B cell (primary cell): ENCODE results near the gene COL25A1. TPM values are rescaled to one million over a fixed set of nuclear protein-coding genes. Genes with fewer than 3 reads are reported as not detected.

Source experiments
- ATAC-seq: fragments of 200-7000 bp; cut with Tn5 transposase; one replicate; pipeline ENCODE4 v1.10.0; 2021; ENCODE audit warnings: low read depth, mild to moderate bottlenecking, moderate number of reproducible peaks, moderate library complexity
- CTCF ChIA-PET: fragments of 350-600 bp; sonication (Branson Sonifier 250); formaldehyde crosslinking; loops from one replicate; lab custom pipeline; 2021; ENCODE audit warnings: antibody characterized with exemption, inconsistent platforms; lab: Charles Lee
- POLR2A ChIA-PET: fragments of 350-600 bp; sonication (Branson Sonifier 250); formaldehyde crosslinking; loops from one replicate; lab custom pipeline; 2021; ENCODE audit warnings: antibody characterized with exemption; lab: Charles Lee
- DNase-seq: peaks from one replicate; pipeline ENCODE4 v3.0.0; 2013
- H2AFZ ChIP-seq: 2 replicates; pipeline ENCODE4 v1.6.1; 2012; ENCODE audit warnings: mild to moderate bottlenecking, low read depth, low read length; ENCODE audit not compliant: insufficient read depth, poor library complexity, severe bottlenecking
- H3K27ac ChIP-seq, 2 donors: 1 replicate in 1 of 2; 2 replicates in 1 of 2; pipeline ENCODE4 v1.5.1; 2012 to 2013; ENCODE audit warnings: low read length in 2 of 2, mild to moderate bottlenecking in 2 of 2, moderate library complexity in 1 of 2
- H3K27me3 ChIP-seq, 4 experiments: fragments of 200-600 bp in 1 of 4; sonication (generic) in 1 of 4; replicated peaks in 1 of 4; 1 replicate in 2 of 4; 2 replicates in 2 of 4; pipeline versions ENCODE4 v1.6.1 to v1.7.0; 2013 to 2016; ENCODE audit warnings: low read length in 3 of 4, mild to moderate bottlenecking in 2 of 4, mixed read lengths in 1 of 4, moderate library complexity in 1 of 4; ENCODE audit not compliant: insufficient read depth in 4 of 4, control insufficient read depth in 3 of 4; ENCODE audit errors: control extremely low read depth in 1 of 4
- H3K36me3 ChIP-seq, 2 experiments: replicated peaks in 1 of 2; 1 replicate in 1 of 2; 2 replicates in 1 of 2; pipeline versions ENCODE4 v1.6.1 to v1.7.1; 2013; ENCODE audit warnings: low read length in 1 of 2; ENCODE audit not compliant: insufficient read depth in 2 of 2, control insufficient read depth in 1 of 2; ENCODE audit errors: control extremely low read depth in 1 of 2, extremely low read depth in 1 of 2
- H3K4me1 ChIP-seq, 2 donors: fragments of 200-600 bp in 1 of 2; sonication (generic) in 1 of 2; 1 replicate in 1 of 2; 2 replicates in 1 of 2; pipeline versions ENCODE4 v1.5.1 to v1.6.1; 2013 to 2017; ENCODE audit warnings: low read length in 2 of 2; ENCODE audit not compliant: control insufficient read depth in 2 of 2, insufficient read depth in 2 of 2
- H3K4me2 ChIP-seq: replicated peaks from 2 replicates; pipeline ENCODE3; 2012; ENCODE audit warnings: mild to moderate bottlenecking, low read depth, low read length; ENCODE audit not compliant: poor library complexity, severe bottlenecking
- H3K4me3 ChIP-seq, 5 experiments: fragments of 200-600 bp in 1 of 5; sonication (generic) in 1 of 5; 1 replicate in 3 of 5; 2 replicates in 2 of 5; pipeline versions ENCODE4 v1.5.1 to v1.7.0; 2011 to 2016; ENCODE audit warnings: low read length in 4 of 5, mild to moderate bottlenecking in 4 of 5, low read depth in 2 of 5, control low read depth in 1 of 5, moderate library complexity in 1 of 5; ENCODE audit not compliant: insufficient read depth in 1 of 5; ENCODE audit errors: control extremely low read depth in 1 of 5, extremely low read depth in 1 of 5
- H3K79me2 ChIP-seq: fragments of 200-600 bp; sonication (generic); one replicate; pipeline ENCODE4 v1.6.0; 2016; ENCODE audit warnings: low read length; ENCODE audit not compliant: control insufficient read depth, insufficient read depth
- H3K9ac ChIP-seq: fragments of 200-600 bp; sonication (generic); 2 replicates; pipeline ENCODE4 v1.6.1; 2017; ENCODE audit warnings: mild to moderate bottlenecking, low read length, moderate library complexity
- H3K9me3 ChIP-seq, 3 donors: one replicate each; pipeline versions ENCODE4 v1.6.1 to v1.7.1; 2013; ENCODE audit warnings: low read length in 2 of 3; ENCODE audit not compliant: control insufficient read depth in 2 of 3, insufficient read depth in 1 of 3; ENCODE audit errors: control extremely low read depth in 1 of 3
- H4K20me1 ChIP-seq: 2 replicates; pipeline ENCODE4 v1.6.0; 2012; ENCODE audit warnings: mild to moderate bottlenecking, low read length; ENCODE audit not compliant: insufficient read depth, control insufficient read depth, poor library complexity, severe bottlenecking
- H3K27ac Mint-ChIP-seq: one replicate; pipeline ENCODE4 v1.8.0; 2021; ENCODE audit warnings: mixed read lengths
- H3K27me3 Mint-ChIP-seq: one replicate; pipeline ENCODE4 v1.8.0; 2021; ENCODE audit warnings: mixed read lengths
- H3K4me1 Mint-ChIP-seq: one replicate; pipeline ENCODE4 v1.8.0; 2021; ENCODE audit warnings: mixed read lengths
- H3K4me3 Mint-ChIP-seq: one replicate; pipeline ENCODE4 v1.8.0; 2021; ENCODE audit warnings: mixed read lengths
- H3K9me3 Mint-ChIP-seq: one replicate; pipeline ENCODE4 v1.8.0; 2022; ENCODE audit warnings: mixed read lengths; ENCODE audit not compliant: insufficient read depth
- EZH2 ChIP-seq: IDR thresholded peaks from 2 replicates; pipeline ENCODE4 v1.6.1; 2012; ENCODE audit warnings: borderline replicate concordance, low read depth, mild to moderate bottlenecking, moderate library complexity, low read length; ENCODE audit not compliant: insufficient read depth, poor library complexity, severe bottlenecking
- WGBS: methylation state at CpG from one replicate; pipeline ENCODE4 v1.1.5; 2013; ENCODE audit warnings: missing lambda C conversion rate; ENCODE audit not compliant: insufficient coverage; 5-methylcytosine and 5-hydroxymethylcytosine counted together
- intact Hi-C: fragments of 100-400 bp; cut with micrococcal nuclease; formaldehyde crosslinking; loops from one replicate; pipeline ENCODE4 v1.10.0; 2022
- polyA plus RNA-seq: library from polyadenylated mRNA; depleted of rRNA; stranded (reverse); fragments of >200 nt; gene quantifications from 2 replicates; pipeline ENCODE4 v1.2.3, GENCODE V29; 2012
- total RNA-seq, 2 donors: library from RNA; stranded (reverse); fragments of 120-200 nt in 1 of 2; gene quantifications; 1 replicate in 1 of 2; 2 replicates in 1 of 2; pipeline versions ENCODE4 v1.2.3 to v1.2.4, GENCODE V29; 2013 to 2022
- TF ChIP-seq, protein P1 (sequence below): fragments of 200-600 bp; IDR thresholded peaks from one replicate; pipeline ENCODE4 v1.8.0; 2022; ENCODE audit warnings: antibody characterized with exemption, mild to moderate bottlenecking

Gene COL25A1
- total and polyA plus RNA-seq, 2 donors (not counting 1 experiment from before 2014, with no cell fraction given), result not detected

DNA sequence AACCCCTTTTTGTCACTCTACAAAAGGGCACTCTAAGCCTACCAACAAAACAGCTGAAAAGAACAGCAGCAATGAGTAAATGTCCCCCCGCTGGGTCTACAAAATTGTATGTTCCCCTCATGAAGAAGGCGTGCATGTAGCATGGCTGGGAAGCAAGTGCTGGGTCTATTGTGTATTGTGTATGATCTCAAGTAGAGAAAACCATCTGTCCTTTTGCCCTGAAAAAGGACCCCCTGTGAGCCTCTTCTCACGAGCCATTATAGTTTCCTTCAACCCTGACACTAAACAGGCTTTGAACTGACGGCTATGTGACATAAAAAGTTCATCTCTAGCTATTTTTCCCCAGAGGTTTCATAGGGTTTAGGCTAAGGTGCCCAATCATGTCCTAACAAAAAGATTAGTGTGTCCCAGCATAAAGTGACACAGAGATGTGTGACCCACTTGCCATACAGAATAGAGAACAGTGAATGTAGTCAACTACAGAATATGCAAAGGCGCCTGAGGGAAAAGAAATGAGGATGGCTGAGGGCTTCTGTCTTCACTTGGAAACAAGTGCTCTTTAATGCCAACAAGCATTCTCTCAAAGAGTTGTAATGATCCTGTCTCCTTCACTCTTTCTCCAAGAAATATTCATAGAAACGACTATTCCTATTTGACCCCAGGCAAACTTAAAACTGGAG, 27.3 kb downstream of the COL25A1 start:
- ChIA-PET POLR2A (no interaction called here), CTCF (no interaction called here)
- ATAC-seq, result no peak
- Histone ChIP-seq H4K20me1 (no peaks in the 10 kb centered on the region), H3K4me1 (no peaks in the 10 kb centered on the region), H3K9ac (no peak overlapping the region), H3K9me3 (no peaks in the 10 kb centered on the region), H3K27me3 (no peaks in the 10 kb centered on the region), H3K4me2 (no peak overlapping the region), H3K36me3 (no peaks in the 10 kb centered on the region), H3K79me2 (no peaks in the 10 kb centered on the region), H3K27ac (no peak overlapping the region), H3K4me3 (no peak overlapping the region), H2AFZ (no peak overlapping the region)
- H3K27me3 Mint-ChIP-seq, result peaks cover 16% of the 10 kb centered on the region
- no peak overlapping the region for H3K27ac Mint-ChIP-seq
- intact Hi-C loops, result no loop called here
- TF ChIP-seq EZH2, result no peak
- TF ChIP-seq, protein P1, sequence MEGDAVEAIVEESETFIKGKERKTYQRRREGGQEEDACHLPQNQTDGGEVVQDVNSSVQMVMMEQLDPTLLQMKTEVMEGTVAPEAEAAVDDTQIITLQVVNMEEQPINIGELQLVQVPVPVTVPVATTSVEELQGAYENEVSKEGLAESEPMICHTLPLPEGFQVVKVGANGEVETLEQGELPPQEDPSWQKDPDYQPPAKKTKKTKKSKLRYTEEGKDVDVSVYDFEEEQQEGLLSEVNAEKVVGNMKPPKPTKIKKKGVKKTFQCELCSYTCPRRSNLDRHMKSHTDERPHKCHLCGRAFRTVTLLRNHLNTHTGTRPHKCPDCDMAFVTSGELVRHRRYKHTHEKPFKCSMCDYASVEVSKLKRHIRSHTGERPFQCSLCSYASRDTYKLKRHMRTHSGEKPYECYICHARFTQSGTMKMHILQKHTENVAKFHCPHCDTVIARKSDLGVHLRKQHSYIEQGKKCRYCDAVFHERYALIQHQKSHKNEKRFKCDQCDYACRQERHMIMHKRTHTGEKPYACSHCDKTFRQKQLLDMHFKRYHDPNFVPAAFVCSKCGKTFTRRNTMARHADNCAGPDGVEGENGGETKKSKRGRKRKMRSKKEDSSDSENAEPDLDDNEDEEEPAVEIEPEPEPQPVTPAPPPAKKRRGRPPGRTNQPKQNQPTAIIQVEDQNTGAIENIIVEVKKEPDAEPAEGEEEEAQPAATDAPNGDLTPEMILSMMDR, result no peak
- no peaks in the 10 kb centered on the region for H3K4me1 Mint-ChIP-seq
- 90% methylated on average over 2 of the region's 6 CpGs for WGBS
- no peak for DNase-seq
- no peak overlapping the region for H3K4me3 Mint-ChIP-seq
- H3K9me3 Mint-ChIP-seq, result no peaks in the 10 kb centered on the region

DNA sequence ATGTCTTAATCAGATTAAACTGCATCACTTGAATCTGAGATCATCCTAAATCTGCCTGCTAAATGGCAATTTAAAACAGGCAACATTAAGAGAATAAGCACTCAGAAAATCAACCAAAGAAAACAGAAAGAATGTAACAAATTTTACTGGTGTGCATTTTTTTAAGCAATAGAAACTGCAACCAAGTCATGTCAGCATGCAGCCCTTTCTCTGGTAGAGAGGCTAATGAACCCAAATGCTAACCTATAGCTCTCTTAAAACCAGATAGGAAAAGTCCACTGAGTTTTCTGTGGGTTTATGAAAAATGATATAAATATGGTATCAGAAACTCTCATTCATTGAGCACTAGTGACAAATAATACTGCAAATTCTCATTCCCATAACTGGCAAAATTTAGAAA, 35.6 kb downstream of the COL25A1 start:
- no peak overlapping the region for H3K4me3 ChIP-seq
- no peak overlapping the region for H3K9ac ChIP-seq
- Mint-ChIP-seq H3K27me3 (no peaks in the 10 kb centered on the region), H3K4me1 (no peaks in the 10 kb centered on the region), H3K9me3 (no peaks in the 10 kb centered on the region), H3K4me3 (no peak overlapping the region), H3K27ac (no peak overlapping the region)
- H3K36me3 ChIP-seq, result no peaks in the 10 kb centered on the region
- H4K20me1 ChIP-seq, result no peaks in the 10 kb centered on the region
- H3K79me2 ChIP-seq, result no peaks in the 10 kb centered on the region
- TF ChIP-seq EZH2, result no peak
- TF ChIP-seq, protein P1, result no peak
- no peaks in the 10 kb centered on the region for H3K27me3 ChIP-seq
- no peaks in the 10 kb centered on the region for H3K4me1 ChIP-seq
- ATAC-seq, result no peak
- intact Hi-C loops, result no loop called here
- H2AFZ ChIP-seq, result no peak overlapping the region
- H3K4me2 ChIP-seq, result no peak overlapping the region
- H3K9me3 ChIP-seq, result no peaks in the 10 kb centered on the region
- DNase-seq, result no peak
- POLR2A ChIA-PET, result no interaction called here
- no peak overlapping the region for H3K27ac ChIP-seq
- CTCF ChIA-PET, result no interaction called here
